Liver (tissue), 9 donors: ENCODE measurements around the gene CCNYL1. TPM values are rescaled to one million over a fixed set of nuclear protein-coding genes. Genes with fewer than 3 reads are reported as not detected.

Source experiments
- DNase-seq: peaks from one replicate; pipeline ENCODE4 v3.0.0-alpha.2; 2017; ENCODE audit warnings: low spot score
- H3K27ac ChIP-seq, 2 donors: one replicate each; pipeline ENCODE4 v1.7.0; 2013; ENCODE audit warnings: inconsistent platforms in 2 of 2, low read length in 2 of 2, control low read depth in 1 of 2, low read depth in 1 of 2, mild to moderate bottlenecking in 1 of 2
- H3K27me3 ChIP-seq, 4 donors: one replicate each; pipeline versions ENCODE4 v1.6.1 to v1.7.0; 2013; ENCODE audit warnings: low read length in 3 of 4, inconsistent platforms in 1 of 4, mild to moderate bottlenecking in 1 of 4, moderate library complexity in 1 of 4; ENCODE audit not compliant: control insufficient read depth in 4 of 4, insufficient read depth in 4 of 4
- H3K36me3 ChIP-seq, 4 donors: one replicate each; pipeline versions ENCODE4 v1.6.1 to v1.7.0; 2013; ENCODE audit warnings: low read length in 3 of 4, mild to moderate bottlenecking in 3 of 4, low read depth in 1 of 4, moderate library complexity in 1 of 4; ENCODE audit not compliant: control insufficient read depth in 4 of 4, insufficient read depth in 3 of 4
- H3K4me1 ChIP-seq, 4 donors: one replicate each; pipeline versions ENCODE4 v1.6.1 to v1.7.0; 2013; ENCODE audit warnings: low read length in 3 of 4, mild to moderate bottlenecking in 3 of 4, moderate library complexity in 1 of 4; ENCODE audit not compliant: control insufficient read depth in 4 of 4, insufficient read depth in 4 of 4
- H3K4me3 ChIP-seq, 3 donors: one replicate each; pipeline versions ENCODE4 v1.6.1 to v1.7.0; 2013; ENCODE audit warnings: low read length in 3 of 3, control low read depth in 1 of 3, low read depth in 1 of 3, mild to moderate bottlenecking in 1 of 3
- H3K9ac ChIP-seq, 2 donors: one replicate each; pipeline ENCODE4 v1.7.0; 2013; ENCODE audit warnings: low read length in 2 of 2, mild to moderate bottlenecking in 2 of 2, moderate library complexity in 2 of 2, control low read depth in 1 of 2, low read depth in 1 of 2
- H3K9me3 ChIP-seq, 4 donors: one replicate each; pipeline versions ENCODE4 v1.6.1 to v1.7.0; 2013; ENCODE audit warnings: low read length in 3 of 4; ENCODE audit not compliant: control insufficient read depth in 4 of 4
- ATF3 ChIP-seq: IDR thresholded peaks from 2 replicates; pipeline ENCODE4 v1.6.1; 2016; ENCODE audit warnings: antibody characterized with exemption
- CTCF ChIP-seq: fragments of 150-350 bp; IDR thresholded peaks from 2 replicates; pipeline ENCODE4 v1.5.1; 2017; ENCODE audit warnings: improper control_type of control experiment, low read depth, low read length; ENCODE audit not compliant: missing input control
- EGR1 ChIP-seq, 2 donors: IDR thresholded peaks; 2 replicates each; pipeline ENCODE4 v1.6.1; 2016 to 2018; ENCODE audit warnings: antibody characterized with exemption in 2 of 2, low read depth in 2 of 2
- FOXA1 ChIP-seq: IDR thresholded peaks from 2 replicates; pipeline ENCODE4 v1.6.1; 2016; ENCODE audit warnings: antibody characterized with exemption
- FOXA2 ChIP-seq: IDR thresholded peaks from 2 replicates; pipeline ENCODE4 v1.6.1; 2016; ENCODE audit warnings: antibody characterized with exemption
- GABPA ChIP-seq, 2 donors: IDR thresholded peaks in 1 of 2; conservative IDR thresholded peaks in 1 of 2; 2 replicates each; pipeline ENCODE4 v1.6.1; 2016; ENCODE audit warnings: antibody characterized with exemption in 2 of 2, mild to moderate bottlenecking in 1 of 2, moderate library complexity in 1 of 2
- HNF4A ChIP-seq, 2 donors: conservative IDR thresholded peaks; 2 replicates each; pipeline ENCODE4 v1.6.1; 2016; ENCODE audit warnings: antibody characterized with exemption in 2 of 2, mild to moderate bottlenecking in 2 of 2
- HNF4G ChIP-seq: IDR thresholded peaks from 2 replicates; pipeline ENCODE4 v1.6.1; 2016; ENCODE audit warnings: antibody characterized with exemption
- JUND ChIP-seq, 2 donors: IDR thresholded peaks; 2 replicates each; pipeline ENCODE4 v1.6.1; 2016; ENCODE audit warnings: antibody characterized with exemption in 2 of 2
- MAX ChIP-seq: IDR thresholded peaks from 2 replicates; pipeline ENCODE4 v1.6.1; 2016; ENCODE audit warnings: antibody characterized with exemption
- NR2F2 ChIP-seq: IDR thresholded peaks from 2 replicates; pipeline ENCODE4 v1.6.1; 2016; ENCODE audit warnings: antibody characterized with exemption
- RAD21 ChIP-seq, 2 donors: IDR thresholded peaks; 2 replicates each; pipeline ENCODE4 v1.6.1; 2016; ENCODE audit warnings: antibody characterized with exemption in 2 of 2, mild to moderate bottlenecking in 2 of 2
- REST ChIP-seq: IDR thresholded peaks from 2 replicates; pipeline ENCODE4 v1.6.1; 2016; ENCODE audit warnings: antibody characterized with exemption, mild to moderate bottlenecking
- RXRA ChIP-seq, 2 donors: IDR thresholded peaks; 2 replicates each; pipeline ENCODE4 v1.6.1; 2017 to 2018; ENCODE audit warnings: antibody characterized with exemption in 2 of 2, mild to moderate bottlenecking in 1 of 2
- SP1 ChIP-seq: IDR thresholded peaks from 2 replicates; pipeline ENCODE4 v1.6.1; 2018; ENCODE audit warnings: antibody characterized with exemption, mild to moderate bottlenecking
- TAF1 ChIP-seq: conservative IDR thresholded peaks from 2 replicates; pipeline ENCODE4 v1.6.1; 2016; ENCODE audit warnings: antibody characterized with exemption, mild to moderate bottlenecking
- YY1 ChIP-seq: IDR thresholded peaks from 2 replicates; pipeline ENCODE4 v1.6.1; 2016; ENCODE audit warnings: antibody characterized with exemption, mild to moderate bottlenecking
- ZBTB33 ChIP-seq: IDR thresholded peaks from 2 replicates; pipeline ENCODE4 v1.6.1; 2016; ENCODE audit warnings: antibody characterized with exemption
- WGBS: extraction: QIAGEN DNeasy Blood & Tissue Kit; methylation state at CpG from one replicate; pipeline ENCODE4 v1.1.7; 2013; 5-methylcytosine and 5-hydroxymethylcytosine counted together
- polyA plus RNA-seq, 2 donors: library from polyadenylated mRNA; stranded (reverse) in 1 of 2; unstranded in 1 of 2; fragments of 200-250 nt in 1 of 2; fragments of >200 nt in 1 of 2; fragmentation: Nextera tagmentation in 1 of 2; extraction: Ambion mirVana in 1 of 2; gene quantifications; one replicate each; pipeline versions ENCODE4 v1.2.1 to v1.2.3, GENCODE V29; 2013 to 2015
- total RNA-seq, 2 donors: library from RNA; depleted of rRNA; stranded (reverse); fragments of >200 nt; gene quantifications; one replicate each; pipeline ENCODE4 v1.2.3, GENCODE V29; 2014
- donor health status: healthy.
- donor health status: healthy.
- donor health status: healthy.
- donor health status: healthy.
- donor health status: healthy.

Gene CCNYL1
- 1 to 10 TPM; 7.6 to 8.8 TPM for total RNA-seq
- 1 to 10 TPM; 5.8 to 9.3 TPM for polyA plus RNA-seq

- DNase-seq, result peak; percentile 97
- Histone ChIP-seq H3K27ac (peak within 1 kb of the TSS; percentile 85 to 88), H3K4me1 (peaks cover 3 to 18% (median 15%) of the 10 kb centered on the region in 4 donors), H3K4me3 (peak within 1 kb of the TSS; percentile 82 to 90 (median 83)), H3K36me3 (no peaks in the 10 kb centered on the region), H3K9me3 (no peaks in the 10 kb centered on the region), H3K9ac (peak within 1 kb of the TSS; percentile 77 to 88), H3K27me3 (no peaks in the 10 kb centered on the region)
- TF ChIP-seq ATF3 (no peak), FOXA2 (no peak), MAX (no peak), FOXA1 (no peak), EGR1 (IDR thresholded peaks at IDR 0.05; ENCODE audit: low read depth in 2 of 2) (peak; percentile 70 to 81), JUND (IDR thresholded peaks at IDR 0.05) (no peak), RXRA (IDR thresholded peaks at IDR 0.05) (no peak), HNF4A (conservative IDR thresholded peaks at IDR 0.05) (no peak), SP1 (peak; percentile 78), NR2F2 (no peak), CTCF (peak; percentile 48), RAD21 (IDR thresholded peaks at IDR 0.05) (peak in 1 of 2 donors; percentile 26), YY1 (no peak), GABPA (IDR thresholded peaks at IDR 0.05 in 1 of 2, conservative IDR thresholded peaks at IDR 0.05 in 1 of 2) (peak in 1 of 2 donors; percentile 65), REST (peak; percentile 87), TAF1 (peak; percentile 61), ZBTB33 (no peak), HNF4G (no peak)
- WGBS, result under 1% methylated on average over 60 of the region's 60 CpGs
Measured at GRCh38 chr2:207710814-207711740, at the start of gene CCNYL1. CCNYL1 (plus strand) TSS chr2:207711640; CDS start chr2:207711897, 257 bp downstream.
